HL-60 (cell line): ENCODE measurements around the gene CPT1A.

Source experiments
- CTCF ChIP-seq: IDR thresholded peaks from one replicate; pipeline ENCODE4 v1.5.1; 2011; ENCODE audit warnings: low read length, control low read depth, inconsistent platforms; ENCODE audit not compliant: insufficient read depth
- GABPA ChIP-seq: IDR thresholded peaks from 2 replicates; pipeline ENCODE4 v1.6.1; 2012; ENCODE audit warnings: low read depth
- POLR2AphosphoS5 ChIP-seq: IDR thresholded peaks from 2 replicates; pipeline ENCODE4 v1.6.1; 2012; ENCODE audit warnings: low read depth
- SPI1 ChIP-seq: IDR thresholded peaks from 2 replicates; pipeline ENCODE4 v1.6.1; 2012; ENCODE audit warnings: low read depth, mild to moderate bottlenecking, borderline replicate concordance

GRCh38 chr11:68711114-68711513 is 130.6 kb downstream of the CPT1A start:
- TF ChIP-seq GABPA (no peak), CTCF (no peak), SPI1 (no peak), POLR2AphosphoS5 (no peak)
